Progenitor cell of endocrine pancreas (in vitro differentiated cells): Measurements from ENCODE around the gene POU3F1. TPM values are rescaled to one million over a fixed set of nuclear protein-coding genes. Genes with fewer than 3 reads are reported as not detected.

Experiments
- DNase-seq: peaks from one replicate; pipeline ENCODE4 v3.0.0; 2021; ENCODE audit warnings: low spot score; ENCODE audit not compliant: unreplicated experiment
- H3K27ac Mint-ChIP-seq: 2 replicates; pipeline ENCODE4 v1.8.0; 2021; ENCODE audit warnings: mild to moderate bottlenecking, moderate library complexity, mixed read lengths
- H3K27me3 Mint-ChIP-seq: 2 replicates; pipeline ENCODE4 v1.8.0; 2021; ENCODE audit warnings: mixed read lengths
- H3K36me3 Mint-ChIP-seq: 2 replicates; pipeline ENCODE4 v1.8.0; 2022; ENCODE audit warnings: mixed read lengths; ENCODE audit not compliant: insufficient read depth
- H3K4me1 Mint-ChIP-seq: 2 replicates; pipeline ENCODE4 v1.8.0; 2021; ENCODE audit warnings: low read depth, mixed read lengths
- H3K4me3 Mint-ChIP-seq: 2 replicates; pipeline ENCODE4 v1.8.0; 2021; ENCODE audit warnings: low read depth, mild to moderate bottlenecking, moderate library complexity, mixed read lengths
- H3K9me3 Mint-ChIP-seq: 2 replicates; pipeline ENCODE4 v1.8.0; 2021; ENCODE audit warnings: low read depth, mixed read lengths
- CTCF ChIP-seq: fragments of 200-600 bp; sonication (generic); IDR thresholded peaks from one replicate; pipeline ENCODE4 v1.5.0; 2021; ENCODE audit warnings: antibody characterized with exemption, mild to moderate bottlenecking; ENCODE audit not compliant: unreplicated experiment
- total RNA-seq: library from RNA; stranded (reverse); gene quantifications from 2 replicates; pipeline ENCODE4 v1.2.1, GENCODE V29; 2021

POU3F1 gene
- total RNA-seq, 1 donor from 2014 or later = 0.43 TPM

GRCh38 chr1:38074302-38074677 lies 27.7 kb upstream of the POU3F1 start:
- no peak overlapping the region for H3K4me3 Mint-ChIP-seq
- peaks cover 4% of the 10 kb centered on the region for H3K4me1 Mint-ChIP-seq
- H3K36me3 Mint-ChIP-seq = no peaks in the 10 kb centered on the region
- no peak for DNase-seq
- H3K27ac Mint-ChIP-seq = no peak overlapping the region
- H3K9me3 Mint-ChIP-seq = no peaks in the 10 kb centered on the region
- H3K27me3 Mint-ChIP-seq = peaks cover 34% of the 10 kb centered on the region
- TF ChIP-seq CTCF = no peak

GRCh38 chr1:38073534-38074301 lies 27.1 kb upstream of the POU3F1 start:
- peaks cover 34% of the 10 kb centered on the region for H3K27me3 Mint-ChIP-seq
- H3K4me3 Mint-ChIP-seq = no peak overlapping the region
- H3K9me3 Mint-ChIP-seq = no peaks in the 10 kb centered on the region
- H3K36me3 Mint-ChIP-seq = no peaks in the 10 kb centered on the region
- no peak for DNase-seq
- H3K27ac Mint-ChIP-seq = no peak overlapping the region
- TF ChIP-seq CTCF = no peak
- H3K4me1 Mint-ChIP-seq = peaks cover 4% of the 10 kb centered on the region

GRCh38 chr1:38072858-38073257 lies 26.3 kb upstream of the POU3F1 start:
- Mint-ChIP-seq H3K4me1 (peaks cover 4% of the 10 kb centered on the region), H3K36me3 (no peaks in the 10 kb centered on the region), H3K27me3 (peaks cover 38% of the 10 kb centered on the region), H3K9me3 (no peaks in the 10 kb centered on the region), H3K4me3 (no peak overlapping the region), H3K27ac (no peak overlapping the region)
- DNase-seq = no peak
- TF ChIP-seq CTCF = no peak

GRCh38 chr1:38071312-38072256 lies 25.0 kb upstream of the POU3F1 start:
- no peaks in the 10 kb centered on the region for H3K9me3 Mint-ChIP-seq
- no peaks in the 10 kb centered on the region for H3K36me3 Mint-ChIP-seq
- H3K27me3 Mint-ChIP-seq = peaks cover 44% of the 10 kb centered on the region
- no peak overlapping the region for H3K4me3 Mint-ChIP-seq
- peak; percentile 18 for TF ChIP-seq CTCF
- peaks cover 4% of the 10 kb centered on the region for H3K4me1 Mint-ChIP-seq
- DNase-seq = no peak
- H3K27ac Mint-ChIP-seq = no peak overlapping the region

- no peaks in the 10 kb centered on the region for H3K9me3 Mint-ChIP-seq
- DNase-seq = no peak
- H3K27ac Mint-ChIP-seq = no peak overlapping the region
- H3K36me3 Mint-ChIP-seq = no peaks in the 10 kb centered on the region
- H3K4me1 Mint-ChIP-seq = peaks cover 4% of the 10 kb centered on the region
- no peak for TF ChIP-seq CTCF
- H3K4me3 Mint-ChIP-seq = no peak overlapping the region
- peaks cover 48% of the 10 kb centered on the region for H3K27me3 Mint-ChIP-seq
Observed at GRCh38 chr1:38068980-38069340, 22.4 kb upstream of the POU3F1 start.
